Neutrophil (primary cell): Measurements from ENCODE around the gene SLC4A1AP.
"Not testable (repeated sequence)": the region's sequence is repeated elsewhere in the genome, so short reads cannot be mapped to it uniquely, and the experiment has no call there.

ENCODE experiments used
- H3K27ac ChIP-seq: fragments of 200-600 bp; sonication (generic); 2 replicates; pipeline ENCODE4 v1.5.1; 2016; ENCODE audit warnings: mild to moderate bottlenecking, moderate library complexity
- H3K27me3 ChIP-seq: fragments of 200-600 bp; sonication (generic); 2 replicates; pipeline ENCODE4 v1.6.0; 2016; ENCODE audit warnings: mild to moderate bottlenecking
- H3K36me3 ChIP-seq: fragments of 200-600 bp; sonication (generic); 2 replicates; pipeline ENCODE4 v1.5.1; 2017
- H3K4me1 ChIP-seq, 2 experiments: fragments of 200-600 bp in 1 of 2; sonication (generic) in 1 of 2; 1 replicate in 1 of 2; 2 replicates in 1 of 2; pipeline versions ENCODE4 v1.5.1 to v1.6.1; 2013 to 2016; ENCODE audit warnings: low read depth in 1 of 2, low read length in 1 of 2, mild to moderate bottlenecking in 1 of 2, moderate library complexity in 1 of 2; ENCODE audit not compliant: control insufficient read depth in 1 of 2, insufficient read depth in 1 of 2
- H3K4me3 ChIP-seq, 2 experiments: fragments of 200-600 bp in 1 of 2; sonication (generic) in 1 of 2; 1 replicate in 1 of 2; 2 replicates in 1 of 2; pipeline ENCODE4 v1.5.1; 2013 to 2016; ENCODE audit warnings: low read depth in 1 of 2, low read length in 1 of 2, mild to moderate bottlenecking in 1 of 2, moderate library complexity in 1 of 2
- H3K9me3 ChIP-seq: fragments of 200-600 bp; sonication (generic); 2 replicates; pipeline ENCODE4 v1.5.1; 2016
- TF ChIP-seq, protein P1 (sequence below): fragments of 200-600 bp; sonication (generic); IDR thresholded peaks from 2 replicates; pipeline ENCODE4 v1.5.1; 2016; ENCODE audit warnings: antibody characterized with exemption

SLC4A1AP gene

DNA sequence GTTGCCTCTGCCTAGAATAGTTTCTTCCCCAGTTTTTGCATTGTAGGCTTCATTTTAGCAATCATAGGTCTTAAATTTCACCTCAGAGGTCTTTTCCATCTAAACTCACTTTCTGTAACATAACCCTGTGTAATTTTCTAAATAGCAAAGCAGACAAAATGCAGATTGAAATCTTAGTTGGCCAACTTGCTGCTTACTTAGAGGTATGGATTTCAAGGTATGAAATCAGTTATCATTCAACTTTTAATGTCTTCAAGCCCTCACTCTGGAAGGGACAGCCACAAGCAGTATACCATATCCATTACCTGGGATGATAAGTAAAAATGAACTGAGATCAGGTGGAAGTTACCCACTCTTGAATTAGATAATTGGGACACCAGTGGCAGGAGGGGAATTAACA is 38.7 kb upstream of the SLC4A1AP start:
- Histone ChIP-seq H3K4me3 (no peak overlapping the region), H3K27me3 (no peaks in the 10 kb centered on the region), H3K27ac (no peak overlapping the region), H3K9me3 (no peaks in the 10 kb centered on the region), H3K36me3 (peaks cover 46% of the 10 kb centered on the region), H3K4me1 (peaks cover 30 to 31% of the 10 kb centered on the region in 2 experiments)
- TF ChIP-seq, protein P1, sequence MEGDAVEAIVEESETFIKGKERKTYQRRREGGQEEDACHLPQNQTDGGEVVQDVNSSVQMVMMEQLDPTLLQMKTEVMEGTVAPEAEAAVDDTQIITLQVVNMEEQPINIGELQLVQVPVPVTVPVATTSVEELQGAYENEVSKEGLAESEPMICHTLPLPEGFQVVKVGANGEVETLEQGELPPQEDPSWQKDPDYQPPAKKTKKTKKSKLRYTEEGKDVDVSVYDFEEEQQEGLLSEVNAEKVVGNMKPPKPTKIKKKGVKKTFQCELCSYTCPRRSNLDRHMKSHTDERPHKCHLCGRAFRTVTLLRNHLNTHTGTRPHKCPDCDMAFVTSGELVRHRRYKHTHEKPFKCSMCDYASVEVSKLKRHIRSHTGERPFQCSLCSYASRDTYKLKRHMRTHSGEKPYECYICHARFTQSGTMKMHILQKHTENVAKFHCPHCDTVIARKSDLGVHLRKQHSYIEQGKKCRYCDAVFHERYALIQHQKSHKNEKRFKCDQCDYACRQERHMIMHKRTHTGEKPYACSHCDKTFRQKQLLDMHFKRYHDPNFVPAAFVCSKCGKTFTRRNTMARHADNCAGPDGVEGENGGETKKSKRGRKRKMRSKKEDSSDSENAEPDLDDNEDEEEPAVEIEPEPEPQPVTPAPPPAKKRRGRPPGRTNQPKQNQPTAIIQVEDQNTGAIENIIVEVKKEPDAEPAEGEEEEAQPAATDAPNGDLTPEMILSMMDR, result no peak

DNA sequence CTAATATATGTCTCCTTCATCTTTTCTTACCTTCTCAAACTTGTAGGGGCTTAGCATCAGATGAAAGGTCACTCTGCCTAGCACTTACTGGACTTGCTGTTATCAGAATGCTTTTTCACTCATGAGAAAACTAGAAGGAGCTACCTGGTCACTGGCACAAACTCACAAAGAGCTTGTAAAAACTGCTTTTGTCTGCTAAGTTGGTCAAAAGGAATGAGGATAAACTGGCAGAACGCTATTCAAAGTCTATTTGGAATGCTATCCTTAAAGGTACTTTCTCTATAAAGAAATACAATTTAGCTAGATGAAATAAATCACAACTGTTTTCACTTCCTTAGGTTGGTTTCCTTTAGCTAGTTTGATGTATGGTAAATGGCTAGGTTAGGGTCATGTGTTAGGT is 37.4 kb upstream of the SLC4A1AP start:
- Histone ChIP-seq H3K36me3 (peaks cover 36% of the 10 kb centered on the region), H3K4me1 (peaks cover 30 to 31% of the 10 kb centered on the region in 2 experiments), H3K27ac (peak overlapping the region; percentile 87)
- not testable (repeated sequence) for H3K27me3 ChIP-seq, H3K9me3 ChIP-seq, H3K4me3 ChIP-seq

DNA sequence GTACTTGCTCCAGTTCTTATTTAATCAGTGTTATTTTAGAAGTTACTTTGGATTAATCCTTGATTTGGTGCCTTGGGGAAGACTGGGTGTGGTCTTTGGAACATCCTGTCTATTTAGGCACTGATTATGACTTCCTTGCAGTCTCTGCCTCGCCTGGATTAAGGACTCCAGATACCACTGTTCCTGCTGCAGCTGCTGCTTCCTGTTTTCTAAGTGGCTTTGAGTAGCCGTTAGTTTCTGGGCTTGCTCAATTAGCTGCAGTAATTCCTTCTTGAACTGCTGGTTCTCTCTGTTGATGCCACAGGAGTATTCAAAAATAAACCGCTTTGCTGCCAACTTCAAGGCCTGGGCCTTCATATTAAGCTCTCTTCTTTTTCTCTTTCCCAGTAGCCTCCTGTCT is 36.8 kb upstream of the SLC4A1AP start:
- peaks cover 35% of the 10 kb centered on the region for H3K36me3 ChIP-seq
- H3K27ac ChIP-seq, result peak overlapping the region; percentile 87
- H3K4me3 ChIP-seq, H3K27me3 ChIP-seq, H3K9me3 ChIP-seq: not testable (repeated sequence)
- H3K4me1 ChIP-seq, result peaks cover 30 to 31% of the 10 kb centered on the region in 2 experiments

DNA sequence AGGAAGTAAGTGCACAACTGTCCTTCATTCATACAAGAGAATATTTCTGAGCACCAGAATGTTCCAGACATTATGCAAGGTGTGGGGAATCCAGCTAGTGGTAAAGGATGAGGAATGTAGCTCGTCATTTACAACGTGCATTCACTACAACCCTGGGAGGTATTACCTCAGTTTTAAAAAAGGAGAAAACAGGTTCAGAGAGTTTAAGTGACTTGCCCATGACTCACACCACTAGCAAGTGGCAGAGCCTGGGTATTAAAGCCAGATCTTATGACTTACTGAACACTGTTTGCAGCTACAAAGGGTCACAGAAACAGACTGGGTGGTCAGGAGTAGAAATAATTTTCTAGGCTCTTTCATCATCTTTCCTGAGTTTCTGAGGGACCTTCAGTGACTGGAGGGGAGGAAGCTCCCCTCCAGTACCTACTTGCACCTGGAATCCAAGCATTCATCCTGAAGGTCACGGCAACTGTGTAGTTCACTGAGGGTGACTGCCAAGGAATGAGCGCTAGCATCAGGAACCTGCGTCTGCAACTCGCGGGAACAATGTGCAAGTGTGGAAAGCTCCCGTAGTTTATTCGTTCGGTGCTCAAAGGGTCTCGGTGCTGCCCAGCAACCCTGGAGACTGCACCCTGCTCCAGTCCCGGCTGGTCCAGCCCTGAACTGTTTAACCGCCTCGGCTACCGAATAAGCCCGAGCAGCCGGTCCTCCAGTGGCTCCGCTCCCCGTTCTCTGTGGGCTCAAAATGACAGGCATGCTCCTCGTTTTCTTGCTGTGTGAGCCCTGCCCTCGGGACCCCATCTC is 35.5 kb upstream of the SLC4A1AP start:
- Histone ChIP-seq H3K27ac (peak overlapping the region; percentile 87), H3K4me1 (peaks cover 30 to 31% of the 10 kb centered on the region in 2 experiments), H3K36me3 (peaks cover 23% of the 10 kb centered on the region), H3K4me3 (peak overlapping the region; percentile 73 to 93), H3K9me3 (no peaks in the 10 kb centered on the region), H3K27me3 (no peaks in the 10 kb centered on the region)
- TF ChIP-seq, protein P1, result no peak

DNA sequence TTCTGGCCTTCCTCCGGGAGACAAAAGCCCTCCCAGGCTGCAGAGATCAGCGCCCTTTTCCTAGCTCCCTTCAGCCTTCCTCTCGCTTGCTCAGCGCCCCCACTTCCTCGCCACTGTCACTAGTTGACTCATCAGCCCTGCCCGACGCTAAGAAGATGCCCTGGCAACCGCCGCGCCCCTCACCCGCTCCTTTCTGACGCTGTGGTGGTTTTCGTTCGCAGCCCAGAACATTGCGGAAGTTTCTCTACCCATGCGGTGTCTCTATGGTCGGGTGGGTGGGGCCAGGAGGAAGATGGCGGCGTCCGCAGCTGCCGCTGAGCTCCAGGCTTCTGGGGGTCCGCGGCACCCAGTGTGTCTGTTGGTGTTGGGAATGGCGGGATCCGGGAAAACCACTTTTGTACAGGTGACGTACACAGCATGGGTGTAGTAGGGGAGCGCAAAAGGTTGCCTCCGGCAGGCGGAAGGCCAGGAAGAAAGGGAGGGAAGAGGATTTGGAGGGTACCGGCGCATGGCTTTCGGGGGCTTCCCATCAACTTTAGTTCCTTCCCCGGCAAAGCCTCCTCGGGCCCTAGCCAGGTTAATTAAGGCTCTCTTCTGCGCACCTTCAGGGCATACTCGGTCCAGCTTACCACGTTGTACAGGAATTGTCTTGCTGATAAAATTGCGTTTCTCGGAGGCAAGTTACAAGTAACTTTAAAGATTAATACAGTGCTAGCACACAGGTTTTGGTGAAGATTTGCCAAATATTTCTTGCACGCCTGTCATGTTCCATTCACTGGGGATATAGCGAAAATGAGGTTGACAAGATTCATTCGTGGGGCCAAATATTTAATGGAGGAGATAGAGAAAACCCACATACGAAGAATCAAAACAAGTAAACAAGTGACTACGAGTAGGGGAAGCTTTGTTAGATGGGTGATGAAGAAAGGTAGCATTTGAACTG is 34.7 kb upstream of the SLC4A1AP start, which contains the start of the genes CCDC121 and GPN1:
CCDC121 (minus strand) TSS at position 246 of the 943 bp plus-strand sequence. CDS start 1,213 bp downstream, outside the sequence.
GPN1 (plus strand) TSS at position 284 of the 943 bp plus-strand sequence; CDS start at position 293, 9 bp downstream.
- Histone ChIP-seq H3K4me1 (peaks cover 30 to 31% of the 10 kb centered on the region in 2 experiments), H3K4me3 (peak within 1 kb of the TSS; percentile 73 to 93), H3K9me3 (no peaks in the 10 kb centered on the region), H3K36me3 (peaks cover 15% of the 10 kb centered on the region), H3K27me3 (no peaks in the 10 kb centered on the region), H3K27ac (peak within 1 kb of the TSS; percentile 87)
- TF ChIP-seq, protein P1, result peak; percentile 16

DNA sequence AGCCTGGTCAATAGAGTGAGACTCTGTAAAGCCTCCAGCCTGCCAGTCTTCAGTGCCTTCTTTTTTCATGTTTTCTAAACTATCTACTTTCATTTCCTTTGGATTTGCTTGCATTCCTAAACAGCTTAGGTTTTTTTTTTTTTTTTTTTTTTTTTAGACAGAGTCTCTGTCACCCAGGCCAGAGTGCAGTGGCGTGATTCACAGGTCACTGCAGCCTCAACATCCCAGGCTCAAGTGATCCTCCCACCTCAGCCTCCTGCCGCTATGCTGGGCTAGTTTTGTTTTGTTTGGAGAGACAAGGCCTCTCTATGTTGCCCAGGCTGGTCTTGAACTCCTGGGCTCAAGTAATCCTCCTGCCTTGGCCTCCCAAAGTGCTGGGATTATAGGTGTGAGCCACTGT is 33.4 kb upstream of the SLC4A1AP start:
- H3K27me3 ChIP-seq, H3K9me3 ChIP-seq, H3K27ac ChIP-seq, H3K4me3 ChIP-seq: not testable (repeated sequence)
- Histone ChIP-seq H3K4me1 (peaks cover 30 to 31% of the 10 kb centered on the region in 2 experiments), H3K36me3 (peaks cover 21% of the 10 kb centered on the region)
